NB4 (cell line): ENCODE results near the gene ACTR3C.

Experiments
- MYC ChIP-seq: IDR thresholded peaks from 2 replicates; pipeline ENCODE4 v1.6.1; 2011; ENCODE audit warnings: low read depth, low read length
- POLR2A ChIP-seq: IDR thresholded peaks from 2 replicates; pipeline ENCODE4 v1.6.1; 2011; ENCODE audit warnings: mild to moderate bottlenecking; ENCODE audit not compliant: insufficient read length; ENCODE audit errors: extremely low read depth
- TF ChIP-seq, protein P1 (sequence below): IDR thresholded peaks from one replicate; pipeline ENCODE4 v1.5.1; 2012; ENCODE audit warnings: low read depth, low read length
- TF ChIP-seq, protein P2 (sequence below): IDR thresholded peaks from 2 replicates; pipeline ENCODE4 v1.6.1; 2011; ENCODE audit warnings: low read depth, low read length

DNA sequence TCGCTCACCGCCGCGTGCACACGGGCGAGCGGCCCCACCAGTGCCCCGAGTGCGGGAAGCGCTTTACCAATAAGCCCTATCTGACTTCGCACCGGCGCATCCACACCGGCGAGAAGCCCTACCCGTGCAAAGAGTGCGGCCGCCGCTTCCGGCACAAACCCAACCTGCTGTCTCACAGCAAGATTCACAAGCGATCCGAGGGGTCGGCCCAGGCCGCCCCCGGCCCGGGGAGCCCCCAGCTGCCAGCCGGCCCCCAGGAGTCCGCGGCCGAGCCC lies 48.6 kb upstream of the ACTR3C start:
- TF ChIP-seq, protein P1, sequence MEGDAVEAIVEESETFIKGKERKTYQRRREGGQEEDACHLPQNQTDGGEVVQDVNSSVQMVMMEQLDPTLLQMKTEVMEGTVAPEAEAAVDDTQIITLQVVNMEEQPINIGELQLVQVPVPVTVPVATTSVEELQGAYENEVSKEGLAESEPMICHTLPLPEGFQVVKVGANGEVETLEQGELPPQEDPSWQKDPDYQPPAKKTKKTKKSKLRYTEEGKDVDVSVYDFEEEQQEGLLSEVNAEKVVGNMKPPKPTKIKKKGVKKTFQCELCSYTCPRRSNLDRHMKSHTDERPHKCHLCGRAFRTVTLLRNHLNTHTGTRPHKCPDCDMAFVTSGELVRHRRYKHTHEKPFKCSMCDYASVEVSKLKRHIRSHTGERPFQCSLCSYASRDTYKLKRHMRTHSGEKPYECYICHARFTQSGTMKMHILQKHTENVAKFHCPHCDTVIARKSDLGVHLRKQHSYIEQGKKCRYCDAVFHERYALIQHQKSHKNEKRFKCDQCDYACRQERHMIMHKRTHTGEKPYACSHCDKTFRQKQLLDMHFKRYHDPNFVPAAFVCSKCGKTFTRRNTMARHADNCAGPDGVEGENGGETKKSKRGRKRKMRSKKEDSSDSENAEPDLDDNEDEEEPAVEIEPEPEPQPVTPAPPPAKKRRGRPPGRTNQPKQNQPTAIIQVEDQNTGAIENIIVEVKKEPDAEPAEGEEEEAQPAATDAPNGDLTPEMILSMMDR, result no peak
- TF ChIP-seq, protein P2, sequence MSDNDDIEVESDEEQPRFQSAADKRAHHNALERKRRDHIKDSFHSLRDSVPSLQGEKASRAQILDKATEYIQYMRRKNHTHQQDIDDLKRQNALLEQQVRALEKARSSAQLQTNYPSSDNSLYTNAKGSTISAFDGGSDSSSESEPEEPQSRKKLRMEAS, result no peak
- TF ChIP-seq POLR2A (no peak), MYC (no peak)
